ENCODE measurements around the gene SKI.

Gene SKI

GRCh38 chr1:2237773-2238172 lies 9.7 kb downstream of the SKI start:
- no peak for TF ChIP-seq CTCF (IDR thresholded peaks at IDR 0.05; ENCODE audit: borderline replicate concordance, insufficient read depth, low read depth, low read length)
- no peak overlapping the region for H3K4me3 ChIP-seq (ENCODE audit: low read depth, low read length)

GRCh38 chr1:2238361-2239012 lies 10.4 kb downstream of the SKI start:
- no peak overlapping the region for H3K4me3 ChIP-seq (ENCODE audit: low read depth, low read length)
- no peak for TF ChIP-seq CTCF (IDR thresholded peaks at IDR 0.05; ENCODE audit: borderline replicate concordance, insufficient read depth, low read depth, low read length)

GRCh38 chr1:2239013-2239370 lies 10.9 kb downstream of the SKI start:
- no peak overlapping the region for H3K4me3 ChIP-seq (ENCODE audit: low read depth, low read length)
- TF ChIP-seq CTCF (IDR thresholded peaks at IDR 0.05; ENCODE audit: borderline replicate concordance, insufficient read depth, low read depth, low read length) = no peak

GRCh38 chr1:2239384-2239985 lies 11.4 kb downstream of the SKI start:
- no peak overlapping the region for H3K4me3 ChIP-seq (ENCODE audit: low read depth, low read length)
- no peak for TF ChIP-seq CTCF (IDR thresholded peaks at IDR 0.05; ENCODE audit: borderline replicate concordance, insufficient read depth, low read depth, low read length)

- TF ChIP-seq CTCF (IDR thresholded peaks at IDR 0.05; ENCODE audit: borderline replicate concordance, insufficient read depth, low read depth, low read length) = no peak
- H3K4me3 ChIP-seq (ENCODE audit: low read depth, low read length) = no peak overlapping the region
These were observed 12.4 kb downstream of the SKI start for GRCh38 chr1:2240270-2241156.

- TF ChIP-seq CTCF (IDR thresholded peaks at IDR 0.05; ENCODE audit: borderline replicate concordance, insufficient read depth, low read depth, low read length) = no peak
- H3K4me3 ChIP-seq (ENCODE audit: low read depth, low read length) = no peak overlapping the region
These were observed 13.7 kb downstream of the SKI start for GRCh38 chr1:2241820-2242219.

Measured in GM12875 (cell line).